Liver (tissue), 9 donors: ENCODE results near the gene DPY19L1. TPM values are rescaled to one million over a fixed set of nuclear protein-coding genes. Genes with fewer than 3 reads are reported as not detected.
"Not testable (repeated sequence)": the region's sequence is repeated elsewhere in the genome, so short reads cannot be mapped to it uniquely, and the experiment has no call there.

Experiments used
- DNase-seq: peaks from one replicate; pipeline ENCODE4 v3.0.0-alpha.2; 2017; ENCODE audit warnings: low spot score
- H3K27ac ChIP-seq, 2 donors: one replicate each; pipeline ENCODE4 v1.7.0; 2013; ENCODE audit warnings: inconsistent platforms in 2 of 2, low read length in 2 of 2, control low read depth in 1 of 2, low read depth in 1 of 2, mild to moderate bottlenecking in 1 of 2
- H3K27me3 ChIP-seq, 4 donors: one replicate each; pipeline versions ENCODE4 v1.6.1 to v1.7.0; 2013; ENCODE audit warnings: low read length in 3 of 4, inconsistent platforms in 1 of 4, mild to moderate bottlenecking in 1 of 4, moderate library complexity in 1 of 4; ENCODE audit not compliant: control insufficient read depth in 4 of 4, insufficient read depth in 4 of 4
- H3K36me3 ChIP-seq, 4 donors: one replicate each; pipeline versions ENCODE4 v1.6.1 to v1.7.0; 2013; ENCODE audit warnings: low read length in 3 of 4, mild to moderate bottlenecking in 3 of 4, low read depth in 1 of 4, moderate library complexity in 1 of 4; ENCODE audit not compliant: control insufficient read depth in 4 of 4, insufficient read depth in 3 of 4
- H3K4me1 ChIP-seq, 4 donors: one replicate each; pipeline versions ENCODE4 v1.6.1 to v1.7.0; 2013; ENCODE audit warnings: low read length in 3 of 4, mild to moderate bottlenecking in 3 of 4, moderate library complexity in 1 of 4; ENCODE audit not compliant: control insufficient read depth in 4 of 4, insufficient read depth in 4 of 4
- H3K4me3 ChIP-seq, 3 donors: one replicate each; pipeline versions ENCODE4 v1.6.1 to v1.7.0; 2013; ENCODE audit warnings: low read length in 3 of 3, control low read depth in 1 of 3, low read depth in 1 of 3, mild to moderate bottlenecking in 1 of 3
- H3K9ac ChIP-seq, 2 donors: one replicate each; pipeline ENCODE4 v1.7.0; 2013; ENCODE audit warnings: low read length in 2 of 2, mild to moderate bottlenecking in 2 of 2, moderate library complexity in 2 of 2, control low read depth in 1 of 2, low read depth in 1 of 2
- H3K9me3 ChIP-seq, 4 donors: one replicate each; pipeline versions ENCODE4 v1.6.1 to v1.7.0; 2013; ENCODE audit warnings: low read length in 3 of 4; ENCODE audit not compliant: control insufficient read depth in 4 of 4
- ATF3 ChIP-seq: IDR thresholded peaks from 2 replicates; pipeline ENCODE4 v1.6.1; 2016; ENCODE audit warnings: antibody characterized with exemption
- FOXA1 ChIP-seq: IDR thresholded peaks from 2 replicates; pipeline ENCODE4 v1.6.1; 2016; ENCODE audit warnings: antibody characterized with exemption
- FOXA2 ChIP-seq: IDR thresholded peaks from 2 replicates; pipeline ENCODE4 v1.6.1; 2016; ENCODE audit warnings: antibody characterized with exemption
- GABPA ChIP-seq, 2 donors: IDR thresholded peaks in 1 of 2; conservative IDR thresholded peaks in 1 of 2; 2 replicates each; pipeline ENCODE4 v1.6.1; 2016; ENCODE audit warnings: antibody characterized with exemption in 2 of 2, mild to moderate bottlenecking in 1 of 2, moderate library complexity in 1 of 2
- NR2F2 ChIP-seq: IDR thresholded peaks from 2 replicates; pipeline ENCODE4 v1.6.1; 2016; ENCODE audit warnings: antibody characterized with exemption
- REST ChIP-seq: IDR thresholded peaks from 2 replicates; pipeline ENCODE4 v1.6.1; 2016; ENCODE audit warnings: antibody characterized with exemption, mild to moderate bottlenecking
- RXRA ChIP-seq, 2 donors: IDR thresholded peaks; 2 replicates each; pipeline ENCODE4 v1.6.1; 2017 to 2018; ENCODE audit warnings: antibody characterized with exemption in 2 of 2, mild to moderate bottlenecking in 1 of 2
- SP1 ChIP-seq: IDR thresholded peaks from 2 replicates; pipeline ENCODE4 v1.6.1; 2018; ENCODE audit warnings: antibody characterized with exemption, mild to moderate bottlenecking
- TAF1 ChIP-seq: conservative IDR thresholded peaks from 2 replicates; pipeline ENCODE4 v1.6.1; 2016; ENCODE audit warnings: antibody characterized with exemption, mild to moderate bottlenecking
- YY1 ChIP-seq: IDR thresholded peaks from 2 replicates; pipeline ENCODE4 v1.6.1; 2016; ENCODE audit warnings: antibody characterized with exemption, mild to moderate bottlenecking
- ZBTB33 ChIP-seq: IDR thresholded peaks from 2 replicates; pipeline ENCODE4 v1.6.1; 2016; ENCODE audit warnings: antibody characterized with exemption
- WGBS: extraction: QIAGEN DNeasy Blood & Tissue Kit; methylation state at CpG from one replicate; pipeline ENCODE4 v1.1.7; 2013; 5-methylcytosine and 5-hydroxymethylcytosine counted together
- polyA plus RNA-seq, 2 donors: library from polyadenylated mRNA; stranded (reverse) in 1 of 2; unstranded in 1 of 2; fragments of 200-250 nt in 1 of 2; fragments of >200 nt in 1 of 2; fragmentation: Nextera tagmentation in 1 of 2; extraction: Ambion mirVana in 1 of 2; gene quantifications; one replicate each; pipeline versions ENCODE4 v1.2.1 to v1.2.3, GENCODE V29; 2013 to 2015
- total RNA-seq, 2 donors: library from RNA; depleted of rRNA; stranded (reverse); fragments of >200 nt; gene quantifications; one replicate each; pipeline ENCODE4 v1.2.3, GENCODE V29; 2014
- donor health status: healthy.
- donor health status: healthy.
- donor health status: healthy.
- donor health status: healthy.
- donor health status: healthy.

The DPY19L1 gene
- total and polyA plus RNA-seq, 4 donors: 3.9 to 24.2 (median 16.9) TPM

- H3K4me1 ChIP-seq: no peaks in the 10 kb centered on the region
- H3K27ac ChIP-seq: no peak overlapping the region
- no peak for DNase-seq
- H3K27me3 ChIP-seq: no peaks in the 10 kb centered on the region
- H3K36me3 ChIP-seq: peaks cover 0 to 4% (median under 1%) of the 10 kb centered on the region in 4 donors
- 95% methylated on average over 1 of the region's 1 CpG for WGBS
- no peak overlapping the region for H3K4me3 ChIP-seq
- no peak overlapping the region for H3K9ac ChIP-seq
- no peak for TF ChIP-seq FOXA2
- no peak for TF ChIP-seq TAF1
- TF ChIP-seq YY1: no peak
- no peak for TF ChIP-seq RXRA (IDR thresholded peaks at IDR 0.05)
- no peak for TF ChIP-seq GABPA (IDR thresholded peaks at IDR 0.05 in 1 of 2, conservative IDR thresholded peaks at IDR 0.05 in 1 of 2)
- TF ChIP-seq SP1: no peak
- no peak for TF ChIP-seq NR2F2
- no peak for TF ChIP-seq ZBTB33
- TF ChIP-seq REST: no peak
- no peaks in the 10 kb centered on the region for H3K9me3 ChIP-seq
Measured at GRCh38 chr7:34931739-34932138, 105.5 kb downstream of the DPY19L1 start.

- not testable (repeated sequence) for H3K36me3 ChIP-seq, H3K9ac ChIP-seq, H3K4me3 ChIP-seq, H3K27ac ChIP-seq, DNase-seq, H3K4me1 ChIP-seq, H3K27me3 ChIP-seq, H3K9me3 ChIP-seq
- WGBS: 93% methylated on average over 6 of the region's 6 CpGs
Measured at GRCh38 chr7:34929783-34930182, 107.5 kb downstream of the DPY19L1 start.

GRCh38 chr7:34928560-34928959 is 108.7 kb downstream of the DPY19L1 start:
- Histone ChIP-seq H3K4me1 (no peaks in the 10 kb centered on the region), H3K4me3 (no peak overlapping the region), H3K27ac (no peak overlapping the region), H3K9me3 (no peaks in the 10 kb centered on the region), H3K9ac (no peak overlapping the region), H3K36me3 (peaks cover 0 to 4% (median under 1%) of the 10 kb centered on the region in 4 donors), H3K27me3 (no peaks in the 10 kb centered on the region)
- TF ChIP-seq FOXA2: no peak
- no peak for TF ChIP-seq ATF3
- TF ChIP-seq RXRA (IDR thresholded peaks at IDR 0.05): no peak
- TF ChIP-seq FOXA1: no peak
- 92% methylated on average over 1 of the region's 1 CpG for WGBS
- DNase-seq: no peak
